Rectal smooth muscle tissue (tissue), 1 donor: ENCODE results near the gene CAMSAP2.

Source experiments
- H3K27ac ChIP-seq: one replicate; pipeline ENCODE4 v1.7.0; 2013; ENCODE audit warnings: low read depth, low read length, inconsistent platforms
- H3K27me3 ChIP-seq: one replicate; pipeline ENCODE4 v1.7.0; 2013; ENCODE audit warnings: low read length; ENCODE audit not compliant: control insufficient read depth, insufficient read depth
- H3K36me3 ChIP-seq: one replicate; pipeline ENCODE4 v1.7.0; 2013; ENCODE audit warnings: low read length; ENCODE audit not compliant: control insufficient read depth, insufficient read depth
- H3K4me1 ChIP-seq: one replicate; pipeline ENCODE4 v1.7.0; 2013; ENCODE audit warnings: low read length; ENCODE audit not compliant: control insufficient read depth, insufficient read depth
- H3K4me3 ChIP-seq: one replicate; pipeline ENCODE4 v1.7.0; 2013; ENCODE audit warnings: low read length
- H3K9ac ChIP-seq: one replicate; pipeline ENCODE4 v1.7.0; 2013; ENCODE audit warnings: low read length

Gene CAMSAP2

DNA sequence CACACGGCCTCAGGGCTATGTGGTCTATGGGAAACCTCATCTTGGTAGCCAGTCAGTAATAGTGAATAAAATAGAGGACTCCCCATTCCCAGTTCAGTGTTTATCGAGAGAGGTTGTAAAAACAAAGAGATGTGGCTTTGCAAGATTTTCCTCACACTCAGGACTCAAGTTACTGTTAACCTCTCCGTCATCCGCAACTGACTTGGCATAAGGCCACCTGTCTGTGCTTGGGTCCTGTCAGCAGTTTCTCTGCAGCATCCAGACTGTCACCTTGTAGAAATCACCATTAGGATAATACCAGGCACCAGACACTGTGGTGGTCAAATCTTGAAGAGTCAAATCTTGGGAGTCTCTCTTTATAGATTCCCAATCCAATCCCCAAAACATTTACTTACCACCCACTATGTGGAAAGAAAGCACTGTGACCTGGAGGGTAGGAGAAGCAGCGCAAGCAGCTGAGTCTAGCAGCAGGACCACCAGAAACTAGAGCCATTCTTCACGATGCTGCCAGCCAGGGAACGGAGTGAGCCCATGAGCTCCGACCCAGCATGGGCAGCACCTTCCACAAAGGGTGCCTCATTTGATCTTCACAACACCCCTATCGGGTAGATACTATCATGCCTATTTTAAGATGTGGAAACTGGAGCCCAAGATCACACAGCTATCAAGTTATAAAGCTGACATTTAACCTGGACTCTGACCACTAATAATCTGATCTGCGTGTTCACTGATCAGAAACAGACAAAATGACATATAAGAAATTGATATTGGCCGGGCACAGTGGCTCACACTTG is 128.5 kb downstream of the CAMSAP2 start:
- H3K9ac ChIP-seq = no peak overlapping the region
- no peaks in the 10 kb centered on the region for H3K4me1 ChIP-seq
- no peaks in the 10 kb centered on the region for H3K36me3 ChIP-seq
- no peak overlapping the region for H3K27ac ChIP-seq
- no peaks in the 10 kb centered on the region for H3K27me3 ChIP-seq
- no peak overlapping the region for H3K4me3 ChIP-seq

GRCh38 chr1:200869376-200869752 is 130.7 kb downstream of the CAMSAP2 start:
- Histone ChIP-seq H3K27me3 (peaks cover 12% of the 10 kb centered on the region), H3K4me1 (no peaks in the 10 kb centered on the region), H3K27ac (no peak overlapping the region), H3K36me3 (no peaks in the 10 kb centered on the region), H3K4me3 (no peak overlapping the region), H3K9ac (no peak overlapping the region)

- Histone ChIP-seq H3K27me3 (peaks cover 12% of the 10 kb centered on the region), H3K36me3 (no peaks in the 10 kb centered on the region), H3K4me1 (no peaks in the 10 kb centered on the region), H3K9ac (no peak overlapping the region), H3K27ac (no peak overlapping the region), H3K4me3 (no peak overlapping the region)
Measured at GRCh38 chr1:200869753-200870391, 131.2 kb downstream of the CAMSAP2 start.

- Histone ChIP-seq H3K27ac (no peak within 1 kb of the TSS), H3K4me3 (peak within 1 kb of the TSS; percentile 37), H3K4me1 (no peaks in the 10 kb centered on the region), H3K36me3 (no peaks in the 10 kb centered on the region), H3K9ac (no peak within 1 kb of the TSS), H3K27me3 (peaks cover 12% of the 10 kb centered on the region)
Measured at GRCh38 chr1:200872446-200873115, 133.9 kb downstream of the CAMSAP2 start, which contains the start of gene GPR25. GPR25 (plus strand) TSS chr1:200872981; CDS start chr1:200873038, 57 bp downstream.

GRCh38 chr1:200873116-200873670 is 134.5 kb downstream of the CAMSAP2 start:
- Histone ChIP-seq H3K36me3 (no peaks in the 10 kb centered on the region), H3K27me3 (peaks cover 12% of the 10 kb centered on the region), H3K4me3 (peak overlapping the region; percentile 37), H3K27ac (no peak overlapping the region), H3K4me1 (no peaks in the 10 kb centered on the region), H3K9ac (no peak overlapping the region)

GRCh38 chr1:200873671-200874397 is 135.1 kb downstream of the CAMSAP2 start:
- H3K4me1 ChIP-seq = no peaks in the 10 kb centered on the region
- H3K9ac ChIP-seq = no peak overlapping the region
- H3K36me3 ChIP-seq = no peaks in the 10 kb centered on the region
- H3K4me3 ChIP-seq = peak overlapping the region; percentile 37
- H3K27ac ChIP-seq = no peak overlapping the region
- H3K27me3 ChIP-seq = peaks cover 12% of the 10 kb centered on the region

GRCh38 chr1:200874694-200875093 is 136.0 kb downstream of the CAMSAP2 start:
- Histone ChIP-seq H3K27me3 (peaks cover 12% of the 10 kb centered on the region), H3K36me3 (no peaks in the 10 kb centered on the region), H3K4me3 (no peak overlapping the region), H3K27ac (no peak overlapping the region), H3K9ac (no peak overlapping the region), H3K4me1 (no peaks in the 10 kb centered on the region)

GRCh38 chr1:200875416-200875815 is 136.7 kb downstream of the CAMSAP2 start:
- Histone ChIP-seq H3K4me1 (no peaks in the 10 kb centered on the region), H3K27me3 (peaks cover 12% of the 10 kb centered on the region), H3K4me3 (no peak overlapping the region), H3K27ac (no peak overlapping the region), H3K36me3 (no peaks in the 10 kb centered on the region), H3K9ac (no peak overlapping the region)

DNA sequence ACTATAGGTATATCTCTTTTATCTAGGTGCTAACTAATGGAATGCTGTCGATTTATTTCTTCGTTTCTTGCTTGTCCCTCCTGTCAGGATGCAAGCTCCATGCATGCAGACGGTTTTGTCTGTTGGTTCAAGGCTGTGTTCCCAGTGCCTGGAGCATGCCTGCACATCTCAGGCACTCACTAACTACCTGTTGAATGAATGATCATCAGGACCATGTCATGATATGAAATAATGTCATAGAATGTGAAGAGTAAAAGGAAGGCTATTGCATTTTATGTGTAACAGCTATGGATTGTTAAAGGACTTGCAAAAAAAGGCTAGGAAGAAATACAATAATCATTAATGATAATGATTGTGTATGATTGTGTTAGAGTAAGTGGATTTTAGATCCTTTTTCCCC is 138.3 kb downstream of the CAMSAP2 start:
- no peaks in the 10 kb centered on the region for H3K36me3 ChIP-seq
- H3K4me3 ChIP-seq = no peak overlapping the region
- H3K4me1 ChIP-seq = no peaks in the 10 kb centered on the region
- H3K9ac ChIP-seq = no peak overlapping the region
- H3K27ac ChIP-seq = no peak overlapping the region
- peaks cover 12% of the 10 kb centered on the region for H3K27me3 ChIP-seq

DNA sequence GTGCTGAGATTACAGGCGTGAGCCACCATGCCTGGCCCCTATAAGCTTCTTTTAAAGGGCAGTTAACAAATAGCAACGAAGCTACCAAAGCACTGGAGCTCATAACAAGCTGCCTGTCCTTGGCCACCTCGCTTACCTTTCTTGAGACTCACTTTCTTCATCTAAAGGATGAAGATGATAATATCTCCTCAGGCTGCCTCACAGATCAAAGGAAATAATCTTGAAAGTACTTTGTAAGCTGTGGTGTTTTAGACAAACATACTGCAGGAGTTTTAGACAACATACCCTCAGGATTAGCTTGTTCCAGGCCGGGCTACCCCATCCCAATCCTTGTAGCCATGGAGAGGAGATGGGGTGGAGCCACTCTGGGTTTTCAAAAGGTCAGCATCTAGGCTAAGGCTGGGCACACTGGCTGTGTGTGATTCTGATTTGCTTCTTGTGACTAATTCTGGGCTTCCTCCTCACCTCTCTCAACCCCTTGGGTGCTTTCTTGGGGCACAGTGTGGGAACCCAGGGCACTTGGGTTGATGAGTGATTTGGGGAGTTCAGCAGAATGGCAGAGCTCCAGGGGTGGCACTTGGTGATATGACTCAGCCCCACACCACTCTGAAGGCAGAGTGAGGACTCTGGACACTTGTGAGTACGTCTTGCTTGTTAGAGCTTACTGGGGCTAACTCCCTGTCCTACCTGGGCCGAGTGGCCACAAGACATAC is 139.3 kb downstream of the CAMSAP2 start:
- peaks cover 9% of the 10 kb centered on the region for H3K27me3 ChIP-seq
- no peak overlapping the region for H3K27ac ChIP-seq
- no peak overlapping the region for H3K4me3 ChIP-seq
- H3K9ac ChIP-seq = no peak overlapping the region
- H3K4me1 ChIP-seq = no peaks in the 10 kb centered on the region
- H3K36me3 ChIP-seq = no peaks in the 10 kb centered on the region

- H3K4me3 ChIP-seq = no peak overlapping the region
- H3K9ac ChIP-seq = no peak overlapping the region
- no peak overlapping the region for H3K27ac ChIP-seq
- no peaks in the 10 kb centered on the region for H3K36me3 ChIP-seq
- H3K27me3 ChIP-seq = no peaks in the 10 kb centered on the region
- H3K4me1 ChIP-seq = no peaks in the 10 kb centered on the region
Measured at GRCh38 chr1:200880212-200880611, 141.5 kb downstream of the CAMSAP2 start.
